ENCODE measurements around the gene AHI1.
A peak's percentile ranks its signal among the peaks of the same experiment; 100 is the strongest.

The AHI1 gene

GRCh38 chr6:135506270-135506997, 8.9 kb upstream of the AHI1 start:
- Histone ChIP-seq H3K27me3 (ENCODE audit: control insufficient read depth, insufficient read depth, low read length) (no peaks in the 10 kb centered on the region), H3K4me3 (ENCODE audit: low read length) (no peak overlapping the region), H3K9me3 (ENCODE audit: control insufficient read depth, insufficient read depth, low read length) (no peaks in the 10 kb centered on the region), H3K27ac (ENCODE audit: low read length) (no peak overlapping the region), H3K36me3 (ENCODE audit: control insufficient read depth, insufficient read depth, low read length) (no peaks in the 10 kb centered on the region), H3K4me1 (ENCODE audit: control insufficient read depth, insufficient read depth, low read length) (peaks cover 2% of the 10 kb centered on the region; the same call in 1 of the 2 replicates)
- DNase-seq (ENCODE audit: low read depth, low spot score): no peak
- WGBS (ENCODE audit: insufficient coverage, insufficient read length): no CpG with 5 or more reads among the region's 4 CpGs

GRCh38 chr6:135505648-135506047, 8.1 kb upstream of the AHI1 start:
- no peak overlapping the region for H3K27ac ChIP-seq (ENCODE audit: low read length)
- no peak for DNase-seq (ENCODE audit: low read depth, low spot score)
- no peaks in the 10 kb centered on the region for H3K36me3 ChIP-seq (ENCODE audit: control insufficient read depth, insufficient read depth, low read length)
- H3K4me3 ChIP-seq (ENCODE audit: low read length): no peak overlapping the region
- no CpG with 5 or more reads among the region's 1 CpG for WGBS (ENCODE audit: insufficient coverage, insufficient read length)
- H3K9me3 ChIP-seq (ENCODE audit: control insufficient read depth, insufficient read depth, low read length): no peaks in the 10 kb centered on the region
- H3K4me1 ChIP-seq (ENCODE audit: control insufficient read depth, insufficient read depth, low read length): peaks cover 2% of the 10 kb centered on the region; the same call in 1 of the 2 replicates
- H3K27me3 ChIP-seq (ENCODE audit: control insufficient read depth, insufficient read depth, low read length): no peaks in the 10 kb centered on the region

- Histone ChIP-seq H3K36me3 (ENCODE audit: control insufficient read depth, insufficient read depth, low read length) (no peaks in the 10 kb centered on the region), H3K4me3 (ENCODE audit: low read length) (no peak overlapping the region), H3K27me3 (ENCODE audit: control insufficient read depth, insufficient read depth, low read length) (no peaks in the 10 kb centered on the region), H3K9me3 (ENCODE audit: control insufficient read depth, insufficient read depth, low read length) (no peaks in the 10 kb centered on the region), H3K4me1 (ENCODE audit: control insufficient read depth, insufficient read depth, low read length) (peaks cover 2% of the 10 kb centered on the region; the same call in 1 of the 2 replicates), H3K27ac (ENCODE audit: low read length) (no peak overlapping the region)
- WGBS (ENCODE audit: insufficient coverage, insufficient read length): no CpG with 5 or more reads among the region's 3 CpGs
- no peak for DNase-seq (ENCODE audit: low read depth, low spot score)
Observed at GRCh38 chr6:135505222-135505621, 7.7 kb upstream of the AHI1 start.

GRCh38 chr6:135504734-135505133, 7.2 kb upstream of the AHI1 start:
- H3K4me1 ChIP-seq (ENCODE audit: control insufficient read depth, insufficient read depth, low read length): peaks cover 2% of the 10 kb centered on the region; the same call in 1 of the 2 replicates
- H3K4me3 ChIP-seq (ENCODE audit: low read length): no peak overlapping the region
- H3K9me3 ChIP-seq (ENCODE audit: control insufficient read depth, insufficient read depth, low read length): no peaks in the 10 kb centered on the region
- H3K27ac ChIP-seq (ENCODE audit: low read length): no peak overlapping the region
- no peak for DNase-seq (ENCODE audit: low read depth, low spot score)
- no peaks in the 10 kb centered on the region for H3K27me3 ChIP-seq (ENCODE audit: control insufficient read depth, insufficient read depth, low read length)
- H3K36me3 ChIP-seq (ENCODE audit: control insufficient read depth, insufficient read depth, low read length): no peaks in the 10 kb centered on the region
- WGBS (ENCODE audit: insufficient coverage, insufficient read length): 100% methylated on average over 1 of the region's 3 CpGs

GRCh38 chr6:135503703-135504475, 6.3 kb upstream of the AHI1 start:
- no peak for DNase-seq (ENCODE audit: low read depth, low spot score)
- Histone ChIP-seq H3K27ac (ENCODE audit: low read length) (no peak overlapping the region), H3K36me3 (ENCODE audit: control insufficient read depth, insufficient read depth, low read length) (no peaks in the 10 kb centered on the region), H3K4me1 (ENCODE audit: control insufficient read depth, insufficient read depth, low read length) (peaks cover 2% of the 10 kb centered on the region; the same call in 1 of the 2 replicates), H3K27me3 (ENCODE audit: control insufficient read depth, insufficient read depth, low read length) (no peaks in the 10 kb centered on the region), H3K9me3 (ENCODE audit: control insufficient read depth, insufficient read depth, low read length) (no peaks in the 10 kb centered on the region), H3K4me3 (ENCODE audit: low read length) (no peak overlapping the region)
- 100% methylated on average over 2 of the region's 6 CpGs for WGBS (ENCODE audit: insufficient coverage, insufficient read length)

- WGBS (ENCODE audit: insufficient coverage, insufficient read length): 100% methylated on average over 1 of the region's 5 CpGs
- no peak overlapping the region for H3K4me3 ChIP-seq (ENCODE audit: low read length)
- no peaks in the 10 kb centered on the region for H3K36me3 ChIP-seq (ENCODE audit: control insufficient read depth, insufficient read depth, low read length)
- H3K27ac ChIP-seq (ENCODE audit: low read length): no peak overlapping the region
- no peak for DNase-seq (ENCODE audit: low read depth, low spot score)
- H3K9me3 ChIP-seq (ENCODE audit: control insufficient read depth, insufficient read depth, low read length): no peaks in the 10 kb centered on the region
- no peaks in the 10 kb centered on the region; the same call in 1 of the 2 replicates for H3K4me1 ChIP-seq (ENCODE audit: control insufficient read depth, insufficient read depth, low read length)
- no peaks in the 10 kb centered on the region for H3K27me3 ChIP-seq (ENCODE audit: control insufficient read depth, insufficient read depth, low read length)
Observed at GRCh38 chr6:135499441-135500340, 2.2 kb upstream of the AHI1 start.

GRCh38 chr6:135498185-135498841, 773 bp upstream of the AHI1 start:
- WGBS (ENCODE audit: insufficient coverage, insufficient read length): no CpG with 5 or more reads among the region's 16 CpGs
- H3K27ac ChIP-seq (ENCODE audit: low read length): no peak overlapping the region
- no peaks in the 10 kb centered on the region for H3K27me3 ChIP-seq (ENCODE audit: control insufficient read depth, insufficient read depth, low read length)
- no peak for DNase-seq (ENCODE audit: low read depth, low spot score)
- H3K36me3 ChIP-seq (ENCODE audit: control insufficient read depth, insufficient read depth, low read length): no peaks in the 10 kb centered on the region
- no peaks in the 10 kb centered on the region for H3K9me3 ChIP-seq (ENCODE audit: control insufficient read depth, insufficient read depth, low read length)
- H3K4me3 ChIP-seq (ENCODE audit: low read length): peak overlapping the region; percentile 57; the same call in 1 of the 2 replicates
- H3K4me1 ChIP-seq (ENCODE audit: control insufficient read depth, insufficient read depth, low read length): no peaks in the 10 kb centered on the region

- Histone ChIP-seq H3K27me3 (ENCODE audit: control insufficient read depth, insufficient read depth, low read length) (no peaks in the 10 kb centered on the region), H3K36me3 (ENCODE audit: control insufficient read depth, insufficient read depth, low read length) (no peaks in the 10 kb centered on the region), H3K4me3 (ENCODE audit: low read length) (peak overlapping the region; percentile 57), H3K9me3 (ENCODE audit: control insufficient read depth, insufficient read depth, low read length) (no peaks in the 10 kb centered on the region), H3K4me1 (ENCODE audit: control insufficient read depth, insufficient read depth, low read length) (no peaks in the 10 kb centered on the region), H3K27ac (ENCODE audit: low read length) (no peak overlapping the region)
- no CpG with 5 or more reads among the region's 9 CpGs for whole genome bisulfite sequencing (ENCODE audit: insufficient coverage, insufficient read length)
- DNase-seq (ENCODE audit: low read depth, low spot score): no peak
Observed at GRCh38 chr6:135496800-135497411, 634 bp downstream of the AHI1 start.

GRCh38 chr6:135493218-135493961, 4.2 kb downstream of the AHI1 start:
- Histone ChIP-seq H3K9me3 (ENCODE audit: control insufficient read depth, insufficient read depth, low read length) (no peaks in the 10 kb centered on the region), H3K27ac (ENCODE audit: low read length) (no peak overlapping the region), H3K4me3 (ENCODE audit: low read length) (no peak overlapping the region), H3K4me1 (ENCODE audit: control insufficient read depth, insufficient read depth, low read length) (no peaks in the 10 kb centered on the region), H3K27me3 (ENCODE audit: control insufficient read depth, insufficient read depth, low read length) (no peaks in the 10 kb centered on the region), H3K36me3 (ENCODE audit: control insufficient read depth, insufficient read depth, low read length) (no peaks in the 10 kb centered on the region)
- WGBS (ENCODE audit: insufficient coverage, insufficient read length): no CpG with 5 or more reads among the region's 10 CpGs
- no peak for DNase-seq (ENCODE audit: low read depth, low spot score)
